ENCODE data around the gene INMT. TPM values are rescaled to one million over a fixed set of nuclear protein-coding genes. Genes with fewer than 3 reads are reported as not detected.

The INMT gene
- polyA plus RNA-seq, 2 of the 4 experiments (the other 2 are of a cell fraction), result not detected

DNA sequence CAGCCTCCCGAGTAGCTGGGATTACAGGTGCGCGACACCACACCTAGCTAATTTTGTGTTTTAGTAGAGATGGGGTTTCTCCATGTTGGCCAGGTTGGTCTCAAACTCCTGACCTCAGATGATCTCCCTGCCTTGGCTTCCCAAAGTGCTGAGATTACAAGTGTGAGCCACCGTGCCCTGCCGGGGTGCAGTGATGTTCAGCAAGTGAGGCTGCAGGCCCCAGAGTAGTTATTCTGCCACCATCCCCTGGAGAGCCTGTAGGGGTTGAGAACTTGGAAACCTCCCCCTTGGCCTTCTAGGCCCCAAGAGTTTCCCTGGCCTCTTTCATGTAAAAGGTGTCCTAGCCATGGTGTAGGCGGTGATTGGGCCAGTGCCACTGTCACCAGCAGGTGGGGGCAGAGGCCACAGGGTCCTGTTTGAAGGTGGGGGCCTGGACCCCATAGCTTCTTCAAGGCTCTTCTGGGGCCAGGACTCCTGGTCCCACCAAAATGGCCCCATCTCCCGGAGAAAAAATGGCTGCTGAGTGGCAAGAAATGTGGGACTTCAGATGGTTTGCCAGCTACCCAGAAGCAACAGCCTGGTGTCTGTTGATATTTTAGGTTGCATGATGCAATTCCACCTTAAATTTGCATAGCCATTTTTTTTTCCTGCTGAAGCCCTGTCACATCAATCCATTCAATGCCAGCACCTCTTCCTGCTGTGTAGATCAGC is 25.5 kb upstream of the INMT start:
- TF ChIP-seq, protein P1, sequence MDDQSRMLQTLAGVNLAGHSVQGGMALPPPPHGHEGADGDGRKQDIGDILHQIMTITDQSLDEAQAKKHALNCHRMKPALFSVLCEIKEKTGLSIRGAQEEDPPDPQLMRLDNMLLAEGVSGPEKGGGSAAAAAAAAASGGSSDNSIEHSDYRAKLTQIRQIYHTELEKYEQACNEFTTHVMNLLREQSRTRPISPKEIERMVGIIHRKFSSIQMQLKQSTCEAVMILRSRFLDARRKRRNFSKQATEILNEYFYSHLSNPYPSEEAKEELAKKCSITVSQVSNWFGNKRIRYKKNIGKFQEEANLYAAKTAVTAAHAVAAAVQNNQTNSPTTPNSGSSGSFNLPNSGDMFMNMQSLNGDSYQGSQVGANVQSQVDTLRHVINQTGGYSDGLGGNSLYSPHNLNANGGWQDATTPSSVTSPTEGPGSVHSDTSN (IDR thresholded peaks at IDR 0.05), result no peak
- TF ChIP-seq NR3C1 (IDR thresholded peaks at IDR 0.05), result no peak
- no peak for TF ChIP-seq SMC3 (IDR thresholded peaks at IDR 0.05)
- TF ChIP-seq CHD4 (IDR thresholded peaks at IDR 0.05; ENCODE audit: borderline replicate concordance), result no peak
- TF ChIP-seq RARB (CRISPR knock-in tag; IDR thresholded peaks at IDR 0.05), result no peak
- TF ChIP-seq ZFP36 (IDR thresholded peaks at IDR 0.05; ENCODE audit: borderline replicate concordance, partially characterized antibody), result no peak
- TF ChIP-seq HDAC2 (IDR thresholded peaks at IDR 0.05), result no peak
- TF ChIP-seq, protein P2, sequence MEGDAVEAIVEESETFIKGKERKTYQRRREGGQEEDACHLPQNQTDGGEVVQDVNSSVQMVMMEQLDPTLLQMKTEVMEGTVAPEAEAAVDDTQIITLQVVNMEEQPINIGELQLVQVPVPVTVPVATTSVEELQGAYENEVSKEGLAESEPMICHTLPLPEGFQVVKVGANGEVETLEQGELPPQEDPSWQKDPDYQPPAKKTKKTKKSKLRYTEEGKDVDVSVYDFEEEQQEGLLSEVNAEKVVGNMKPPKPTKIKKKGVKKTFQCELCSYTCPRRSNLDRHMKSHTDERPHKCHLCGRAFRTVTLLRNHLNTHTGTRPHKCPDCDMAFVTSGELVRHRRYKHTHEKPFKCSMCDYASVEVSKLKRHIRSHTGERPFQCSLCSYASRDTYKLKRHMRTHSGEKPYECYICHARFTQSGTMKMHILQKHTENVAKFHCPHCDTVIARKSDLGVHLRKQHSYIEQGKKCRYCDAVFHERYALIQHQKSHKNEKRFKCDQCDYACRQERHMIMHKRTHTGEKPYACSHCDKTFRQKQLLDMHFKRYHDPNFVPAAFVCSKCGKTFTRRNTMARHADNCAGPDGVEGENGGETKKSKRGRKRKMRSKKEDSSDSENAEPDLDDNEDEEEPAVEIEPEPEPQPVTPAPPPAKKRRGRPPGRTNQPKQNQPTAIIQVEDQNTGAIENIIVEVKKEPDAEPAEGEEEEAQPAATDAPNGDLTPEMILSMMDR (IDR thresholded peaks at IDR 0.05), result no peak
- no peak for TF ChIP-seq FOSB (CRISPR knock-in tag; IDR thresholded peaks at IDR 0.05)
- TF ChIP-seq CEBPB (IDR thresholded peaks at IDR 0.05), result no peak
- no peak for TF ChIP-seq RFX5 (IDR thresholded peaks at IDR 0.05)
- no peak for TF ChIP-seq REST (IDR thresholded peaks at IDR 0.05)
- no peak for TF ChIP-seq ESRRA (IDR thresholded peaks at IDR 0.05; ENCODE audit: borderline replicate concordance, low read length)
- TF ChIP-seq HOXB5 (CRISPR knock-in tag; IDR thresholded peaks at IDR 0.05), result no peak
- TF ChIP-seq USF2 (IDR thresholded peaks at IDR 0.05), result no peak
- TF ChIP-seq POLR2AphosphoS2 (conservative IDR thresholded peaks at IDR 0.05; ENCODE audit: low read length), result no peak
- TF ChIP-seq KDM1A (IDR thresholded peaks at IDR 0.05; ENCODE audit: low read depth), result no peak
- TF ChIP-seq, protein P3, sequence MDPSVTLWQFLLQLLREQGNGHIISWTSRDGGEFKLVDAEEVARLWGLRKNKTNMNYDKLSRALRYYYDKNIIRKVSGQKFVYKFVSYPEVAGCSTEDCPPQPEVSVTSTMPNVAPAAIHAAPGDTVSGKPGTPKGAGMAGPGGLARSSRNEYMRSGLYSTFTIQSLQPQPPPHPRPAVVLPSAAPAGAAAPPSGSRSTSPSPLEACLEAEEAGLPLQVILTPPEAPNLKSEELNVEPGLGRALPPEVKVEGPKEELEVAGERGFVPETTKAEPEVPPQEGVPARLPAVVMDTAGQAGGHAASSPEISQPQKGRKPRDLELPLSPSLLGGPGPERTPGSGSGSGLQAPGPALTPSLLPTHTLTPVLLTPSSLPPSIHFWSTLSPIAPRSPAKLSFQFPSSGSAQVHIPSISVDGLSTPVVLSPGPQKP (IDR thresholded peaks at IDR 0.05; ENCODE audit: low read depth, low read length), result no peak
- no peak for TF ChIP-seq FOXS1 (CRISPR knock-in tag; IDR thresholded peaks at IDR 0.05)
- TF ChIP-seq, protein P4, sequence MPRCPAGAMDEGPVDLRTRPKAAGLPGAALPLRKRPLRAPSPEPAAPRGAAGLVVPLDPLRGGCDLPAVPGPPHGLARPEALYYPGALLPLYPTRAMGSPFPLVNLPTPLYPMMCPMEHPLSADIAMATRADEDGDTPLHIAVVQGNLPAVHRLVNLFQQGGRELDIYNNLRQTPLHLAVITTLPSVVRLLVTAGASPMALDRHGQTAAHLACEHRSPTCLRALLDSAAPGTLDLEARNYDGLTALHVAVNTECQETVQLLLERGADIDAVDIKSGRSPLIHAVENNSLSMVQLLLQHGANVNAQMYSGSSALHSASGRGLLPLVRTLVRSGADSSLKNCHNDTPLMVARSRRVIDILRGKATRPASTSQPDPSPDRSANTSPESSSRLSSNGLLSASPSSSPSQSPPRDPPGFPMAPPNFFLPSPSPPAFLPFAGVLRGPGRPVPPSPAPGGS (IDR thresholded peaks at IDR 0.05), result no peak
- H3K4me3 ChIP-seq, result no peak overlapping the region
- ChIA-PET CTCF (interaction anchor here (1.1 to 6.3 kb wide), 2 partner anchors 13 to 18 kb away, joined by 5 to 48 read pairs; no protein-coding TSS in a partner anchor), POLR2A (no interaction called here)
- no peak for ATAC-seq
- no peak overlapping the region for H3K27ac ChIP-seq
- no peak for FAIRE-seq
- peaks cover 6% of the 10 kb centered on the region; the same call in 2 of the 3 replicates for H3K4me1 ChIP-seq
- H3K4me2 ChIP-seq, result no peak overlapping the region
- DNase-seq (ENCODE audit: low read depth in 1 of 2, low spot score in 1 of 2), result no peak
- 94% methylated on average over 6 of the region's 7 CpGs for WGBS (ENCODE audit: missing lambda C conversion rate)
- 0 out of 3 replicates have a peak, but pooled peaks cover 3% of the 10 kb centered on the region for H3K9me3 ChIP-seq
